Liver (tissue), 3 donors: Measurements from ENCODE around the gene RSPH6A.

ENCODE experiments used
- ATF3 ChIP-seq: IDR thresholded peaks from 2 replicates; pipeline ENCODE4 v1.6.1; 2016; ENCODE audit warnings: antibody characterized with exemption
- CTCF ChIP-seq: fragments of 150-350 bp; IDR thresholded peaks from 2 replicates; pipeline ENCODE4 v1.5.1; 2017; ENCODE audit warnings: improper control_type of control experiment, low read depth, low read length; ENCODE audit not compliant: missing input control
- EGR1 ChIP-seq, 2 donors: IDR thresholded peaks; 2 replicates each; pipeline ENCODE4 v1.6.1; 2016 to 2018; ENCODE audit warnings: antibody characterized with exemption in 2 of 2, low read depth in 2 of 2
- GABPA ChIP-seq, 2 donors: IDR thresholded peaks in 1 of 2; conservative IDR thresholded peaks in 1 of 2; 2 replicates each; pipeline ENCODE4 v1.6.1; 2016; ENCODE audit warnings: antibody characterized with exemption in 2 of 2, mild to moderate bottlenecking in 1 of 2, moderate library complexity in 1 of 2
- HNF4A ChIP-seq, 2 donors: conservative IDR thresholded peaks; 2 replicates each; pipeline ENCODE4 v1.6.1; 2016; ENCODE audit warnings: antibody characterized with exemption in 2 of 2, mild to moderate bottlenecking in 2 of 2
- HNF4G ChIP-seq: IDR thresholded peaks from 2 replicates; pipeline ENCODE4 v1.6.1; 2016; ENCODE audit warnings: antibody characterized with exemption
- JUND ChIP-seq, 2 donors: IDR thresholded peaks; 2 replicates each; pipeline ENCODE4 v1.6.1; 2016; ENCODE audit warnings: antibody characterized with exemption in 2 of 2
- MAX ChIP-seq: IDR thresholded peaks from 2 replicates; pipeline ENCODE4 v1.6.1; 2016; ENCODE audit warnings: antibody characterized with exemption
- NR2F2 ChIP-seq: IDR thresholded peaks from 2 replicates; pipeline ENCODE4 v1.6.1; 2016; ENCODE audit warnings: antibody characterized with exemption
- REST ChIP-seq: IDR thresholded peaks from 2 replicates; pipeline ENCODE4 v1.6.1; 2016; ENCODE audit warnings: antibody characterized with exemption, mild to moderate bottlenecking
- SP1 ChIP-seq: IDR thresholded peaks from 2 replicates; pipeline ENCODE4 v1.6.1; 2018; ENCODE audit warnings: antibody characterized with exemption, mild to moderate bottlenecking
- TAF1 ChIP-seq: conservative IDR thresholded peaks from 2 replicates; pipeline ENCODE4 v1.6.1; 2016; ENCODE audit warnings: antibody characterized with exemption, mild to moderate bottlenecking
- YY1 ChIP-seq: IDR thresholded peaks from 2 replicates; pipeline ENCODE4 v1.6.1; 2016; ENCODE audit warnings: antibody characterized with exemption, mild to moderate bottlenecking
- ZBTB33 ChIP-seq: IDR thresholded peaks from 2 replicates; pipeline ENCODE4 v1.6.1; 2016; ENCODE audit warnings: antibody characterized with exemption
- donor health status: healthy.
- donor health status: healthy.

GRCh38 chr19:45763691-45764294, 51.3 kb downstream of the RSPH6A start:
- TF ChIP-seq CTCF (no peak), ZBTB33 (no peak), MAX (no peak), YY1 (no peak), EGR1 (IDR thresholded peaks at IDR 0.05; ENCODE audit: low read depth in 2 of 2) (no peak), HNF4A (conservative IDR thresholded peaks at IDR 0.05) (no peak), REST (no peak), NR2F2 (no peak), TAF1 (no peak), ATF3 (no peak), GABPA (IDR thresholded peaks at IDR 0.05 in 1 of 2, conservative IDR thresholded peaks at IDR 0.05 in 1 of 2) (no peak), SP1 (no peak), JUND (IDR thresholded peaks at IDR 0.05) (no peak), HNF4G (no peak)
